ENCODE data around the gene EFCAB11. TPM values are rescaled to one million over a fixed set of nuclear protein-coding genes. Genes with fewer than 3 reads are reported as not detected.
A peak's percentile ranks its signal among the peaks of the same experiment; 100 is the strongest.

EFCAB11 gene
- total RNA-seq, 1 donor from 2014 or later = 7.5 TPM

DNA sequence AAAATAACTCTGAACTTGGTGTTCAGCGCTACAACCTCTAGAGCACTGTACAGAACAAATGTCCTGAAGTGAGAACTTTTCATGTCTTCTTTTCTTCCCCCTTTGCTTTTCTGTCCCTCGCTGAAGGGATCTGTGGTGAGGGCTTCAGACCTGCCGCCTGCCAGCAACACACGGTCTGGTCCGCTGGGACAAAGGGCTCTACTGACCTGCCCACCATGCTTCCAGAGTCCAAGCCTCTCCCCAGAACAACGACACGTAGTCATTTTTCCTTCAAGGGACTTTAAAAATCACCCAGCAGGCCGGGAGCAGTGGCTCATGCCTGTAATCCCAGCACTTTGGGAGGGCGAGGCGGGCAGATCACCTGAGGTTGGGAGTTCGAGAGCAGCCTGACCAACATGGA is 140.4 kb downstream of the EFCAB11 start:
- Histone ChIP-seq H3K36me3 (ENCODE audit: insufficient read depth, low read length) (no peaks in the 10 kb centered on the region), H3K79me2 (ENCODE audit: insufficient read depth, low read length) (no peaks in the 10 kb centered on the region), H3K4me2 (ENCODE audit: low read length) (peak overlapping the region; percentile 76), H3K9me3 (ENCODE audit: insufficient read depth, low read depth, low read length) (no peaks in the 10 kb centered on the region), H3K4me3 (ENCODE audit: insufficient read depth, low read depth, low read length) (peak overlapping the region; percentile 29), H3K27me3 (ENCODE audit: insufficient read depth, low read length) (no peaks in the 10 kb centered on the region), H3K4me1 (ENCODE audit: insufficient read depth, low read length) (peaks cover 31% of the 10 kb centered on the region), H3K27ac (ENCODE audit: low read depth, low read length) (peak overlapping the region; percentile 100), H4K20me1 (ENCODE audit: insufficient read depth, low read length) (no peaks in the 10 kb centered on the region), H3K9ac (ENCODE audit: low read length) (peak overlapping the region; percentile 90), H2AFZ (ENCODE audit: low read depth, low read length) (peak overlapping the region; percentile 19)
- Mint-ChIP-seq H3K27me3 (ENCODE audit: low read depth, unreplicated experiment) (no peaks in the 10 kb centered on the region), H3K27ac (ENCODE audit: unreplicated experiment) (peak overlapping the region; percentile 99), H3K4me1 (ENCODE audit: low read depth, unreplicated experiment) (peaks cover 30% of the 10 kb centered on the region), H3K9me3 (ENCODE audit: unreplicated experiment) (no peaks in the 10 kb centered on the region), H3K36me3 (ENCODE audit: low read depth, unreplicated experiment) (no peaks in the 10 kb centered on the region), H3K4me3 (ENCODE audit: unreplicated experiment) (peak overlapping the region; percentile 40)
- no peak for FAIRE-seq
- TF ChIP-seq CTCF (IDR thresholded peaks at IDR 0.05; ENCODE audit: insufficient read depth, low read depth, low read length) = no peak
- no peak for TF ChIP-seq EZH2 (IDR thresholded peaks at IDR 0.05; ENCODE audit: insufficient read depth, low read length)
- no peak for DNase-seq (ENCODE audit: low read depth)

GRCh38 chr14:89813617-89814031 is 140.9 kb downstream of the EFCAB11 start:
- H3K4me1 ChIP-seq (ENCODE audit: insufficient read depth, low read length) = peaks cover 27% of the 10 kb centered on the region
- H3K36me3 Mint-ChIP-seq (ENCODE audit: low read depth, unreplicated experiment) = no peaks in the 10 kb centered on the region
- H3K27me3 ChIP-seq (ENCODE audit: insufficient read depth, low read length) = no peaks in the 10 kb centered on the region
- H3K9ac ChIP-seq (ENCODE audit: low read length) = peak overlapping the region; percentile 90
- H3K9me3 ChIP-seq (ENCODE audit: insufficient read depth, low read depth, low read length) = no peaks in the 10 kb centered on the region
- H4K20me1 ChIP-seq (ENCODE audit: insufficient read depth, low read length) = no peaks in the 10 kb centered on the region
- peak overlapping the region; percentile 99 for H3K27ac Mint-ChIP-seq (ENCODE audit: unreplicated experiment)
- H3K4me1 Mint-ChIP-seq (ENCODE audit: low read depth, unreplicated experiment) = peaks cover 26% of the 10 kb centered on the region
- peak; percentile 98 for DNase-seq (ENCODE audit: low read depth)
- peak; percentile 98 for FAIRE-seq
- peak overlapping the region; percentile 34 for H3K4me3 ChIP-seq (ENCODE audit: insufficient read depth, low read depth, low read length)
- peak overlapping the region; percentile 76 for H3K4me2 ChIP-seq (ENCODE audit: low read length)
- no peaks in the 10 kb centered on the region for H3K36me3 ChIP-seq (ENCODE audit: insufficient read depth, low read length)
- peak overlapping the region; percentile 15 for H3K4me3 Mint-ChIP-seq (ENCODE audit: unreplicated experiment)
- no peak overlapping the region for H2AFZ ChIP-seq (ENCODE audit: low read depth, low read length)
- no peaks in the 10 kb centered on the region for H3K9me3 Mint-ChIP-seq (ENCODE audit: unreplicated experiment)
- TF ChIP-seq EZH2 (IDR thresholded peaks at IDR 0.05; ENCODE audit: insufficient read depth, low read length) (no peak), CTCF (IDR thresholded peaks at IDR 0.05; ENCODE audit: insufficient read depth, low read depth, low read length) (no peak)
- no peaks in the 10 kb centered on the region for H3K27me3 Mint-ChIP-seq (ENCODE audit: low read depth, unreplicated experiment)
- H3K79me2 ChIP-seq (ENCODE audit: insufficient read depth, low read length) = no peaks in the 10 kb centered on the region
- peak overlapping the region; percentile 100 for H3K27ac ChIP-seq (ENCODE audit: low read depth, low read length)

- Histone ChIP-seq H3K4me3 (ENCODE audit: insufficient read depth, low read depth, low read length) (no peak overlapping the region), H3K36me3 (ENCODE audit: insufficient read depth, low read length) (no peaks in the 10 kb centered on the region), H3K9ac (ENCODE audit: low read length) (peak overlapping the region; percentile 90), H3K27ac (ENCODE audit: low read depth, low read length) (peak overlapping the region; percentile 100), H4K20me1 (ENCODE audit: insufficient read depth, low read length) (no peaks in the 10 kb centered on the region), H2AFZ (ENCODE audit: low read depth, low read length) (no peak overlapping the region), H3K4me2 (ENCODE audit: low read length) (no peak overlapping the region), H3K4me1 (ENCODE audit: insufficient read depth, low read length) (peaks cover 21% of the 10 kb centered on the region), H3K79me2 (ENCODE audit: insufficient read depth, low read length) (no peaks in the 10 kb centered on the region), H3K27me3 (ENCODE audit: insufficient read depth, low read length) (no peaks in the 10 kb centered on the region), H3K9me3 (ENCODE audit: insufficient read depth, low read depth, low read length) (no peaks in the 10 kb centered on the region)
- TF ChIP-seq CTCF (IDR thresholded peaks at IDR 0.05; ENCODE audit: insufficient read depth, low read depth, low read length) (no peak), EZH2 (IDR thresholded peaks at IDR 0.05; ENCODE audit: insufficient read depth, low read length) (no peak)
- H3K27ac Mint-ChIP-seq (ENCODE audit: unreplicated experiment) = peak overlapping the region; percentile 99
- H3K27me3 Mint-ChIP-seq (ENCODE audit: low read depth, unreplicated experiment) = no peaks in the 10 kb centered on the region
- no peaks in the 10 kb centered on the region for H3K9me3 Mint-ChIP-seq (ENCODE audit: unreplicated experiment)
- no peak for DNase-seq (ENCODE audit: low read depth)
- no peak overlapping the region for H3K4me3 Mint-ChIP-seq (ENCODE audit: unreplicated experiment)
- peaks cover 23% of the 10 kb centered on the region for H3K4me1 Mint-ChIP-seq (ENCODE audit: low read depth, unreplicated experiment)
- no peak for FAIRE-seq
- no peaks in the 10 kb centered on the region for H3K36me3 Mint-ChIP-seq (ENCODE audit: low read depth, unreplicated experiment)
Measured at GRCh38 chr14:89811954-89812575, 142.5 kb downstream of the EFCAB11 start.
